Skeletal muscle satellite cell (primary cell): Measurements from ENCODE around the gene ADGRB2.

ENCODE experiments used
- H3K27me3 ChIP-seq: 2 replicates; pipeline ENCODE4 v1.7.0; 2013; ENCODE audit warnings: low read length; ENCODE audit not compliant: control insufficient read depth, insufficient read depth
- H3K36me3 ChIP-seq: 2 replicates; pipeline ENCODE4 v1.7.0; 2013; ENCODE audit warnings: mild to moderate bottlenecking, control low read depth, low read length; ENCODE audit not compliant: insufficient read depth
- H3K4me1 ChIP-seq: 2 replicates; pipeline ENCODE4 v1.7.0; 2013; ENCODE audit warnings: low read length; ENCODE audit not compliant: control insufficient read depth, insufficient read depth
- H3K4me2 ChIP-seq: 2 replicates; pipeline ENCODE4 v1.7.0; 2013; ENCODE audit warnings: mild to moderate bottlenecking, low read length
- H3K4me3 ChIP-seq: 2 replicates; pipeline ENCODE4 v1.7.0; 2013; ENCODE audit warnings: low read length
- H3K9ac ChIP-seq: 2 replicates; pipeline ENCODE4 v1.7.0; 2013; ENCODE audit warnings: mild to moderate bottlenecking, low read depth, low read length, moderate library complexity
- H3K9me3 ChIP-seq: replicated peaks from 2 replicates; pipeline ENCODE4 v1.7.0; 2013; ENCODE audit warnings: mild to moderate bottlenecking, control low read depth, low read length

Gene ADGRB2

GRCh38 chr1:31787261-31787660, 23.1 kb upstream of the ADGRB2 start:
- Histone ChIP-seq H3K4me2 (no peak overlapping the region), H3K4me3 (no peak overlapping the region), H3K27me3 (no peaks in the 10 kb centered on the region), H3K4me1 (peaks cover 23% of the 10 kb centered on the region), H3K9me3 (no peaks in the 10 kb centered on the region), H3K9ac (no peak overlapping the region), H3K36me3 (peaks cover 11% of the 10 kb centered on the region)

- peaks cover 4% of the 10 kb centered on the region for H3K36me3 ChIP-seq
- no peak overlapping the region for H3K4me2 ChIP-seq
- H3K9me3 ChIP-seq = no peaks in the 10 kb centered on the region
- H3K4me3 ChIP-seq = no peak overlapping the region
- peaks cover 23% of the 10 kb centered on the region for H3K4me1 ChIP-seq
- no peak overlapping the region for H3K9ac ChIP-seq
- no peaks in the 10 kb centered on the region for H3K27me3 ChIP-seq
These were observed 22.4 kb upstream of the ADGRB2 start for GRCh38 chr1:31786366-31787060.

GRCh38 chr1:31785947-31786290, 21.8 kb upstream of the ADGRB2 start:
- Histone ChIP-seq H3K27me3 (no peaks in the 10 kb centered on the region), H3K4me3 (no peak overlapping the region), H3K36me3 (no peaks in the 10 kb centered on the region), H3K9me3 (no peaks in the 10 kb centered on the region), H3K4me1 (peaks cover 20% of the 10 kb centered on the region), H3K4me2 (no peak overlapping the region), H3K9ac (no peak overlapping the region)

GRCh38 chr1:31785020-31785946, 21.1 kb upstream of the ADGRB2 start:
- no peaks in the 10 kb centered on the region for H3K9me3 ChIP-seq
- peaks cover 14% of the 10 kb centered on the region for H3K4me1 ChIP-seq

GRCh38 chr1:31784356-31785019, 20.3 kb upstream of the ADGRB2 start:
- no peaks in the 10 kb centered on the region for H3K36me3 ChIP-seq
- H3K9ac ChIP-seq = no peak overlapping the region
- H3K9me3 ChIP-seq = no peaks in the 10 kb centered on the region
- H3K4me1 ChIP-seq = peaks cover 6% of the 10 kb centered on the region
- H3K4me2 ChIP-seq = no peak overlapping the region
- no peaks in the 10 kb centered on the region for H3K27me3 ChIP-seq
- H3K4me3 ChIP-seq = no peak overlapping the region

More at GRCh38 chr1:31785020-31785946, 21.1 kb upstream of the ADGRB2 start:
- H3K4me2 ChIP-seq = no peak overlapping the region
- H3K4me3 ChIP-seq = no peak overlapping the region
- no peak overlapping the region for H3K9ac ChIP-seq
- H3K27me3 ChIP-seq = no peaks in the 10 kb centered on the region
- no peaks in the 10 kb centered on the region for H3K36me3 ChIP-seq

- no peak overlapping the region for H3K4me2 ChIP-seq
- no peak overlapping the region for H3K9ac ChIP-seq
- peaks cover 4% of the 10 kb centered on the region for H3K4me1 ChIP-seq
- no peaks in the 10 kb centered on the region for H3K9me3 ChIP-seq
- no peaks in the 10 kb centered on the region for H3K27me3 ChIP-seq
- no peak overlapping the region for H3K4me3 ChIP-seq
- no peaks in the 10 kb centered on the region for H3K36me3 ChIP-seq
These were observed 19.7 kb upstream of the ADGRB2 start for GRCh38 chr1:31783846-31784245.

- H3K9me3 ChIP-seq = no peaks in the 10 kb centered on the region
- H3K4me1 ChIP-seq = peaks cover 1% of the 10 kb centered on the region
- no peaks in the 10 kb centered on the region for H3K36me3 ChIP-seq
- H3K27me3 ChIP-seq = no peaks in the 10 kb centered on the region
- H3K9ac ChIP-seq = no peak overlapping the region
- H3K4me2 ChIP-seq = no peak overlapping the region
- no peak overlapping the region for H3K4me3 ChIP-seq
These were observed 18.6 kb upstream of the ADGRB2 start for GRCh38 chr1:31782421-31783410.

GRCh38 chr1:31781756-31782371, 17.7 kb upstream of the ADGRB2 start:
- no peaks in the 10 kb centered on the region for H3K27me3 ChIP-seq
- no peaks in the 10 kb centered on the region for H3K36me3 ChIP-seq
- H3K4me3 ChIP-seq = no peak overlapping the region
- H3K4me1 ChIP-seq = no peaks in the 10 kb centered on the region
- H3K9ac ChIP-seq = no peak overlapping the region
- no peak overlapping the region for H3K4me2 ChIP-seq
- H3K9me3 ChIP-seq = no peaks in the 10 kb centered on the region

GRCh38 chr1:31781138-31781755, 17.1 kb upstream of the ADGRB2 start:
- no peak overlapping the region for H3K9ac ChIP-seq

GRCh38 chr1:31780632-31781031, 16.5 kb upstream of the ADGRB2 start:
- no peaks in the 10 kb centered on the region for H3K27me3 ChIP-seq

More at GRCh38 chr1:31781138-31781755, 17.1 kb upstream of the ADGRB2 start:
- no peaks in the 10 kb centered on the region for H3K36me3 ChIP-seq
- H3K4me2 ChIP-seq = no peak overlapping the region
- no peaks in the 10 kb centered on the region for H3K9me3 ChIP-seq
- H3K4me1 ChIP-seq = no peaks in the 10 kb centered on the region
- no peak overlapping the region for H3K4me3 ChIP-seq
- H3K27me3 ChIP-seq = no peaks in the 10 kb centered on the region

More at GRCh38 chr1:31780632-31781031, 16.5 kb upstream of the ADGRB2 start:
- Histone ChIP-seq H3K4me2 (no peak overlapping the region), H3K4me1 (no peaks in the 10 kb centered on the region), H3K4me3 (no peak overlapping the region), H3K36me3 (no peaks in the 10 kb centered on the region), H3K9me3 (no peaks in the 10 kb centered on the region), H3K9ac (no peak overlapping the region)
